Stimulated activated naive CD4-positive, alpha-beta T cell (primary cell): Measurements from ENCODE around the gene NOL12.
"Not testable (repeated sequence)": the region's sequence is repeated elsewhere in the genome, so short reads cannot be mapped to it uniquely, and the experiment has no call there.

Experiments used
- DNase-seq, 6 experiments: peaks; one replicate each; lab custom pipeline; 2025; lab: John Stamatoyannopoulos, UW

NOL12 gene

GRCh38 chr22:37713761-37714160, 27.6 kb downstream of the NOL12 start:
- DNase-seq: no peak

DNA sequence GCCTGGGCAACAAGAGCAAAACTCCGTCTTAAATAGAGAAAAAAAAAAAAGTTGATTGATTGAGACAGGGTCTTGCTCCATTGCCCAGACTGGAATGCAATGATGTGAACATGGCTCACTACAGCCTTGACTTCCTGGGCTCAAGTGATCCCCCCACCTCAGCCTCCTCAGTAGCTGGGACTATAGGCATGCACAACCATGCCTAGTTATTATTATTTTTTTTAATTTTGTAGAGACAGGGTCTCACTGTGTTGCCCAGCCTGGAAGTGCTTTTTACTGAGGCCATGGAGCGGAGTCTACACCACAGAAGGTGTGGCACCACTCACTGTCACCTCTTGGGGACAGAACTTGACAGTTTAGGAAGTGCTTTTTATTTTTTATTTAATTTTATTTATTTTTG, 28.5 kb downstream of the NOL12 start:
- DNase-seq: no peak

DNA sequence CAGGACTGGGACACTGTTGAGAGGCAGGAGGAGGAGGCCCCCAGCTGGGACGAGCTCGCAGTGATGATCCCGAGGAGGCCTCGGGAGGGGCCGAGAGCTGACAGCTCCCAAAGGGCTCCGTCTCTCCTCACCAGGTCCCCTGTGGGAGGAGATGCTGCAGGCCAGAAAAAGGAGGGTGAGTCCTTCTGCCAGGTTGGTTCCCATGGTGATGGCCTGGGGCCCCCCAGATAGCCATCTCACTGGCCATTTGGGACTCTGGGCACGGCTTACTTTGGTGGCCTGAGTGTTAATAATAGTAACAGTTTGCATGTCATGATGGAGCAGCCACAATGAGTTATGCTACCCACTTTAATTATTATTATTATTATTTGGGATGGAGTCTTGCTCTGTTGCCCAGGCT, 29.6 kb downstream of the NOL12 start:
- no peak for DNase-seq

GRCh38 chr22:37716708-37717107, 30.6 kb downstream of the NOL12 start:
- no peak for DNase-seq

DNA sequence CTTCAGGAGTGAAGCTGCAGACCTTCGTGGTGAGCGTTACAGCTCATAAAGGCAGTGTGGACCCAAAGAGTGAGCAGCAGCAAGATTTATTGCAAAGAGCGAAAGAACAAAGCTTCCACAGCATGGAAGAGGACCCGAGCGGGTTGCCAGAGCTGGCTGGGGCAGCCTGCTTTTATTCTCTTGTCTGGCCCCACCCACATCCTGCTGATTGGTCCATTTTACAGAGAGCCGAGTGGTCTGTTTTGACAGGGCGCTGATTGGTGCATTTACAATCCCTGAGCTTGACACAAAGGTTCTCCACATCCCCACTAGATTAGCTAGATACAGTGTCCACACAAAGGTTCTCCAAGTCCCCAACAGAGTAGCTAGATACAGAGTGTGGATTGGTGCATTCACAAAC, 31.1 kb downstream of the NOL12 start:
- not testable (repeated sequence) for DNase-seq

DNA sequence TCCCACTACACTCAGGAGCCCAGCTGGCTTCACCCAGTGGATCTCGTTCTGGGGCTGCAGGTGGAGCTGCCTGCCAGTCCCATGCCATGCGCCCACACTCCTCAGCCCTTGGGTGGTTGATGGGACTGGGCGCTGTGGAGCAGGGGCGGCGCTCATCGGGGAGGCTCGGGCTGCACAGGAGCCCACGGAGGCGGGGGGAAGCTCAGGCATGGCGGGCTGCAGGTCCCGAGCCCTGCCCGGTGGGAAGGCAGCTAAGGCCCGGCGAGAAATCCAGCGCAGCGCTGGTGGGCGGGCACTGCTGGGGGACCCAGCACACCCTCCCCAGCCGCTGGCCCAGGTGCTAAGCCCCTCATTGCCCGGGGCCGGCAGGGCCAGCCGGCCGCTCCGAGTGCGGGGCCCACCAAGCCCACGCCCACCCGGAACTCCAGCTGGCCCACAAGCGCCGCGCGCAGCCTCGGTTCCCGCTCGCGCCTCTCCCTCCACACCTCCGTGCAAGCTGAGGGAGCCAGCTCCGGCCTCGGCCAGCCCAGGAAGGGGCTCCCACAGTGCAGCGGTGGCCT, 31.7 kb downstream of the NOL12 start:
- not testable (repeated sequence) for DNase-seq

DNA sequence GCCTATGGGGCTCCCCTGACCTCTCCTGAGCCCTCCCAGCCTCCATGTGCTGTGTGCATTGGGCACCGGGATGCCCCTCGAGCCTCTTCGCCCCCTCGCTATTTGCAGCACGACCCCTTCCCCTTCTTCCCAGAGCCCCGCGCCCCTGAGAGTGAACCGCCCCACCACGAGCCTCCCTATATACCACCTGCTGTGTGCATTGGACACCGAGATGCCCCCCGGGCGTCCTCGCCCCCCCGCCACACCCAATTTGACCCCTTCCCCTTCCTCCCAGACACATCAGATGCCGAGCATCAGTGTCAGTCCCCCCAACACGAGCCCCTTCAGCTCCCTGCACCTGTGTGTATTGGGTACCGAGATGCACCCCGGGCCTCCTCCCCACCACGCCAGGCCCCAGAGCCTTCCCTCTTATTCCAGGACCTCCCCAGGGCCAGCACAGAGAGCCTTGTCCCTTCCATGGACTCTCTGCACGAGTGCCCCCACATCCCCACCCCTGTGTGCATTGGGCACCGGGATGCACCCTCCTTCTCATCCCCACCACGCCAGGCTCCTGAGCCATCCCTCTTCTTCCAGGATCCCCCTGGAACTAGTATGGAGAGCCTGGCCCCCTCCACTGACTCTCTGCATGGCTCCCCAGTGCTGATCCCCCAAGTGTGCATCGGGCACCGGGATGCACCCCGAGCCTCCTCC, 39.6 kb downstream of the NOL12 start:
- DNase-seq: no peak

- DNase-seq: no peak
These were observed 40.2 kb downstream of the NOL12 start for GRCh38 chr22:37726241-37726887.

DNA sequence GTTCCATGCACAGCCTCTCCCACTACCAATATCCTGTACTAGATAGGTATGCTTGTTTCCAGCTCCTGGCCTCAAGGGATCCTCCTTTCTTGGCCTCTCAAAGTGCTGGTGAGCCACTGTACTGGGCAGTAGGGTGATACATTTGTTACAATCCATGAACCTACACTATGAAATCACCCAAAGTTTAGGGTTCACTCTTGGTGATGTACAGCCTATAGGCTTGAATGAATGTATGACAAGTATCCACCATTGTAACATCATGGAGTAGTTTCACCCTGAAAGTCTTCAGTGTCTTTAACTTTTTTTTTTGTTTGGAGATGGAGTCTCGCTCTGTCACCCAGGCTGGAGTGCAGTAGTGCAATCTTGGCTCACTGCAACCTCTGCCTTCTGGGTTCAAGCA, 42.5 kb downstream of the NOL12 start:
- DNase-seq: no peak

GRCh38 chr22:37731804-37732471, 45.8 kb downstream of the NOL12 start:
- DNase-seq: no peak

DNA sequence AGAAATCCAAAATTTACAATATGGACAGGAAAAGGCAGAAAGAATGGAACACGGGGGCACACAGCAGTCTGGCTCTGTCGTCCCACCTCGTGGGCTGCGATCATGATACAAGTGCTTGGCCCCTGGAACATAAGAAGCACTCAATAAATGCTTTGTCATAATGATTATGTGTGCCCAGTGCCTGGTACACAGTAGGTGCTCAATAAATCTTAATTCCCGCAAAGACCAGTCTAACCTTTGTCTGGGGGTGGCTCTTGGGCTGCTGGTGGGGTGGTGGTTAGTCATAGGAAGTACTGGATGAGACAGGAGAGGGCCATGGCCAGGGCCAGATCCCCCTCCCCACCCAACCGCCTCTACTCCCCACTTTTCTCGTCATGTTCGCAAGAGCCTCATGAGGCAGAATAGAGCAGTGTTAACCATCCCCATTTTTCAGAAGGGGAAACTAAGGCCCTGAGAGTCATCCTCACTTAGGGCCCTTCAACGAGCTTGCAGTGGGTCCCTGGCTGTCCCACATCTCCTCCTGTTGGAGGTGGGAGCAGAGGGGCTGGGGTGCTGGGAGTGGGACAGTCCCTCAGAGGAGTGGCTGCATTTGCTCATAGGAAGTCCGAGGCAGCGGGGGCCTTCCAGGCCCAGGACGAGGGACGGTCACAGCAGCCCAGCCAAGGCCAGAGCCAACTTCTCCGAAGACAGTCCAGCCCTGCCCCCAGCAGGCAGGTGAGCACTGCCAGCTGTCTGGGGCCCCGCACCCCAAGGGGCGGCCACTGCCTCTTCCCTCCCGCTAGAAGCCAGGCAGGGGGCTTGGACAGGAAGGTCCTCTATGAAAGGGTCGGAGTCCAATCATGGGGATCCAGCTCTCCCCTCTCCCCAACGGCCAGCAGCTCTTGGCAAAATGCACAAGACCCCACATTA, 46.8 kb downstream of the NOL12 start:
- DNase-seq: no peak

- DNase-seq: no peak
These were observed 47.7 kb downstream of the NOL12 start for GRCh38 chr22:37733625-37734401.

DNA sequence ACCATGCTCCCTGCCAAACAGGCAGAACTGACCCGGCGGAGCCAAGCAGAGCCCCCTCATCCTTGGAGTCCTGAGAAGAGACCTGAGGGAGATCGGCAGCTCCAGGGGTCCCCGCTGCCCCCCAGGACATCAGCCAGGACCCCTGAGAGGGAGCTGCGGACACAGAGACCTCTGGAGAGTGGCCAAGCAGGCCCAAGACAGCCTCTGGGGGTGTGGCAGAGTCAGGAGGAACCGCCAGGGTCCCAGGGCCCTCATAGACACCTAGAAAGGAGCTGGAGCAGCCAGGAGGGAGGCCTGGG, 48.2 kb downstream of the NOL12 start:
- DNase-seq: no peak

GRCh38 chr22:37734964-37735451, 48.9 kb downstream of the NOL12 start:
- no peak for DNase-seq

- DNase-seq: no peak
These were observed 52.9 kb downstream of the NOL12 start for GRCh38 chr22:37739035-37739434.

DNA sequence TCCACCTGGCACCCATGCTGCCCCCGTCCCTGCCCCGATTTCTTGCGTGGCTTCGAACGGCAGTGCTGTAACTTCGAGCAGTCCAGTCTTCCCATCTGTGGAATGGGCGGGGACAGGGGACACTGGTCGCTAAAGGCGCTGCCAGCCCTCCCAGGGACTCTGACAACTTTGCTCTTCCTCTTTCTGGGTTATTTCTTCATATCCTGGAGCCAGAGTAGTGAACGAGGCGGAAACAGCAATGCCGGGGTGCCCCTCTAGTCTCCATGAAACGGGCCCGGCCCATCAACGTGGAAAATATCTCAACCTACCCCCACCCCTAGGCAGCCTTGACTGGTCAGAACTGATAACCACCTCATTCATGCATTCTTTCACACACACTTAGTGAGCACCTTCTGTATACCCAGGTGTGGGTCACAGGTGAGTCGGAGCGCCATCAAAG, 53.5 kb downstream of the NOL12 start:
- no peak for DNase-seq

DNA sequence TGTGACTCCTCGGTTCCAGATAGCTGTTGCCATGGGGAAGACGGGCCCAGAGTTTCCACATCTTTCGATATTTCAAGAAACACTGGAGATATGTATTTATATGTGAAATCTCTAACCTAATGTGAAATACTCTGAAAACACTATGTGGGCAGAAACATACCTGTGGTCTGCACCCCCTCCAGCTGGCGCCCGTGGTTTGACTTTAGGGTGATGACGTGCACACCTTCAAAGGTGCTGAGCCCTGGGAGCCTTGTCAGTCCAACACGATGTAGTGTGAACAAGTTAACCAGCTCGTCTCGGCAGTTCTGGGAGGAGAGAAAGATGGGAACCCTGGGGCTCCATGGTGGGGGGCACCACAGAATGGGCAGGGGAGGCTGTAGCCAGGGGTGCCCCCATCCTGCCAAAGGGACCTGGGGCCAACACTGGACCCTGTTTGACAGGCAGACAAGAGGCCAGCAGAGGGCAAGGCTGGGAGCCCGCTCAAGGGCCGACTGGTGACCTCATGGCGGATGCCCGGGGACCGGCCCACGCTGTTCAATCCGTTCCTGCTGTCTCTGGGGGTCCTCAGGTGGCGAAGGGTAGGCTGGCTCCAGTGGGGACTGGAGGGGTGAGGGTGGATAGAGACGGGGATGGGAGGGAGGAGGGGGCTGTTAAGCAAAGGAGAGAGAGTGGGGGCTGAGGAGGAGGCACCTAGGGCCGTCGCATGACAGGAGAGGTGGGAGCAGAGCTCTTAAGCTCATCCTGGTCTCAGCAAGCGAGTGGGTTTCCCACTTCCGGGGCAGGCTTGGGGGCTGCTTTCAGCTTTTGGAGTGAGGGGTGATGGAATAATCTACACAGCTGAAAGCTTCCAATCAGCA, 54.5 kb downstream of the NOL12 start:
- DNase-seq: no peak

- no peak for DNase-seq
These were observed 55.2 kb downstream of the NOL12 start for GRCh38 chr22:37741312-37741795.

DNA sequence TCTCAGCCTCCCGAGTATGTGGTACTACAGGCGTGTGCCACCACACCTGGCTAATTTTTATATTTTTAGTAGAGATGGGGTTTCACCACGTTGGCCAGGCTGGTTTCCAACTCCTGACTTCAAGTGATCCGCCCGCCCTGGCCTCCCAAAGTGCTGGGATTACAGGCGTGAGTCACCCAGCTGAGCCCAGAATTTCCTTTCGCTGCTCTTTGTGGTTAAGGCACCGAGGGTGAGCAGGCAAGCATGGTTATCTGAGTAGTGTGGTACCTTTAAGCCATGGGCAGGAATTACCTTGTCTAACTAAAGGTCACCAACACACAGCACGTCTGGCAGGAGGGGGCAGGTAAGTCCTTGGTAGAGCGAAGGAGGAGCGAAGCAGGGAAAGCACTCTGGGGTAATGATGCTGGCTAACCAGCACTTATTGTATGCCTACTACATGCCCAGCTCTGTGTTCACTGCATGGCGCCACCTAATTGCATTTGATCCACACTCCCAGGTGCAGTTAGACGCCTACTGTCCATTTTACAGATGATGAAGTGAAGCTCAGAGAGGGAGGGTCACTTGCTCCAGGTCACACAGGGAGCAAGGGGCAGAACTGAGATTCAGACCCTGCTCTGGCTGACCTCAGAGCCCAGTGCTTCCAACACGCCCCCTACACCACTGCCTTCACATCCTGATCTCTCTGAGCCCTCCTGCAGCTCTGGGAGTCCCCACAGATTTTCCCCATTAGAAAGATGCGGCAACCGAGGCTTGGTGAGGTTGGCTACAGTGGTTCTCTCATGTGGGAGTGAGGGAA, 56.4 kb downstream of the NOL12 start:
- DNase-seq: no peak
